ENCODE results near the gene MAMDC2. TPM values are rescaled to one million over a fixed set of nuclear protein-coding genes. Genes with fewer than 3 reads are reported as not detected.

The MAMDC2 gene
- total RNA-seq, 1 experiment from 2014 or later = 4.6 TPM

DNA sequence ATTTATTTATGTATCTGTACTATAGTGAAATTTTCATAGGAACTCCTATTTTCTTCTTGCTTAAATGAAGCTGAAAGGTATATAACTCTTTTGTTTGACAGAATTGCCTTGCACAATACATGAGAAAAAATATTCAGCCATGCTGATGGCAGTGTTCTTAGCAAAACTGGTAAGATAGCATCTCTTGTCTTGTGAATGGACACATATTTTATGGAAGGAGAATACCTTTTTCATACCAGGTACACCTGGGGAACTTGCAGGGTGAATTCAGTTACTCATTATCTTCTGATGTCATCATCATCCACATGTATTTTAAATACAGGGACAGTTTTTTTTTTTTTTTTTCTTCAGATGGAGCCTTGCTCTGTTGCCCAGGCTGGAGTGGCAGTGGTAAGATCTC is 49.4 kb downstream of the MAMDC2 start:
- Histone ChIP-seq H2AFZ (ENCODE audit: low read length) (no peak overlapping the region), H2BK12ac (ENCODE audit: insufficient read length, low read depth, low read length) (no peak overlapping the region), H3K4ac (ENCODE audit: low read depth, low read length) (no peak overlapping the region), H3K79me2 (ENCODE audit: insufficient read depth, low read length) (no peaks in the 10 kb centered on the region), H3K27ac (ENCODE audit: insufficient read length, low read depth, low read length) (no peak overlapping the region), H3K14ac (ENCODE audit: insufficient read depth, low read length) (no peak overlapping the region), H2BK20ac (ENCODE audit: low read depth, low read length, poor library complexity, severe bottlenecking) (no peak overlapping the region), H4K91ac (ENCODE audit: insufficient read length, low read depth, low read length) (no peak overlapping the region), H3K9ac (ENCODE audit: extremely low read depth, insufficient read length, low read length) (no peak overlapping the region), H2BK5ac (ENCODE audit: insufficient read length, low read length) (no peak overlapping the region), H2BK120ac (ENCODE audit: low read depth, low read length, poor library complexity, severe bottlenecking) (no peak overlapping the region), H4K5ac (ENCODE audit: insufficient read length, low read depth, low read length) (no peak overlapping the region), H3K56ac (ENCODE audit: insufficient read length, low read depth, low read length) (no peak overlapping the region), H3K18ac (ENCODE audit: insufficient read length, low read depth, low read length) (no peak overlapping the region), H3K4me2 (ENCODE audit: insufficient read depth, insufficient read length, low read length) (no peak overlapping the region), H2BK15ac (ENCODE audit: low read depth, low read length) (no peak overlapping the region), H4K20me1 (ENCODE audit: control insufficient read depth, insufficient read depth, insufficient read length) (no peaks in the 10 kb centered on the region), H2AK5ac (ENCODE audit: insufficient read length, low read length) (no peak overlapping the region), H3K23me2 (ENCODE audit: insufficient read length, low read depth, low read length, poor library complexity, severe bottlenecking) (no peaks in the 10 kb centered on the region), H3T11ph (ENCODE audit: low read length) (no peak overlapping the region), H3K23ac (ENCODE audit: insufficient read length, low read depth, low read length) (no peak overlapping the region), H3K27me3 (ENCODE audit: insufficient read depth, low read length) (no peaks in the 10 kb centered on the region), H3K4me1 (ENCODE audit: insufficient read depth, low read length) (0 out of 2 replicates have a peak, but pooled peaks cover 2% of the 10 kb centered on the region), H3K9me3 (ENCODE audit: control insufficient read depth, low read depth, low read length) (no peaks in the 10 kb centered on the region), H4K8ac (replicated peaks; ENCODE audit: insufficient read length, low read depth, low read length) (no peak overlapping the region), H3K79me1 (ENCODE audit: insufficient read depth, low read depth, low read length, poor library complexity, severe bottlenecking) (no peaks in the 10 kb centered on the region)
- TF ChIP-seq, protein P1, sequence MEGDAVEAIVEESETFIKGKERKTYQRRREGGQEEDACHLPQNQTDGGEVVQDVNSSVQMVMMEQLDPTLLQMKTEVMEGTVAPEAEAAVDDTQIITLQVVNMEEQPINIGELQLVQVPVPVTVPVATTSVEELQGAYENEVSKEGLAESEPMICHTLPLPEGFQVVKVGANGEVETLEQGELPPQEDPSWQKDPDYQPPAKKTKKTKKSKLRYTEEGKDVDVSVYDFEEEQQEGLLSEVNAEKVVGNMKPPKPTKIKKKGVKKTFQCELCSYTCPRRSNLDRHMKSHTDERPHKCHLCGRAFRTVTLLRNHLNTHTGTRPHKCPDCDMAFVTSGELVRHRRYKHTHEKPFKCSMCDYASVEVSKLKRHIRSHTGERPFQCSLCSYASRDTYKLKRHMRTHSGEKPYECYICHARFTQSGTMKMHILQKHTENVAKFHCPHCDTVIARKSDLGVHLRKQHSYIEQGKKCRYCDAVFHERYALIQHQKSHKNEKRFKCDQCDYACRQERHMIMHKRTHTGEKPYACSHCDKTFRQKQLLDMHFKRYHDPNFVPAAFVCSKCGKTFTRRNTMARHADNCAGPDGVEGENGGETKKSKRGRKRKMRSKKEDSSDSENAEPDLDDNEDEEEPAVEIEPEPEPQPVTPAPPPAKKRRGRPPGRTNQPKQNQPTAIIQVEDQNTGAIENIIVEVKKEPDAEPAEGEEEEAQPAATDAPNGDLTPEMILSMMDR (conservative IDR thresholded peaks at IDR 0.05) = no peak
- H3K9me3 Mint-ChIP-seq = no peaks in the 10 kb centered on the region; a peak in 1 of 5 replicates
- H3K36me3 Mint-ChIP-seq (ENCODE audit: insufficient read depth in 1 of 3, low read depth in 3 of 3) = no peaks in the 10 kb centered on the region
- no peak for DNase-seq
- H3K27me3 Mint-ChIP-seq (ENCODE audit: low read depth) = no peaks in the 10 kb centered on the region
- no peaks in the 10 kb centered on the region; a peak in 2 of 4 replicates for H3K4me1 Mint-ChIP-seq
- no peak overlapping the region for H3K4me3 Mint-ChIP-seq
- H3K27ac Mint-ChIP-seq = no peak overlapping the region
